Smooth muscle cell (in vitro differentiated cells): ENCODE measurements around the gene EDIL3. TPM values are rescaled to one million over a fixed set of nuclear protein-coding genes. Genes with fewer than 3 reads are reported as not detected.

Source experiments
- DNase-seq: peaks from one replicate; lab custom pipeline; 2025; ENCODE audit not compliant: unreplicated experiment; lab: John Stamatoyannopoulos, UW
- H2AFZ ChIP-seq: fragments of 200-600 bp; sonication (generic); 2 replicates; pipeline ENCODE4 v1.6.0; 2016; ENCODE audit warnings: antibody characterized with exemption, low read depth, mild to moderate bottlenecking
- H3F3A ChIP-seq: fragments of 200-600 bp; sonication (generic); 2 replicates; pipeline ENCODE4 v1.6.0; 2017; ENCODE audit warnings: antibody characterized with exemption, low read depth
- H3K27ac ChIP-seq: fragments of 200-600 bp; sonication (generic); 2 replicates; pipeline ENCODE4 v1.5.1; 2016; ENCODE audit warnings: low read depth, mild to moderate bottlenecking
- H3K27me3 ChIP-seq: fragments of 200-600 bp; sonication (generic); 2 replicates; pipeline ENCODE4 v1.6.1; 2016; ENCODE audit warnings: low read depth, mild to moderate bottlenecking
- H3K36me3 ChIP-seq: fragments of 200-600 bp; sonication (generic); 2 replicates; pipeline ENCODE4 v1.5.1; 2016; ENCODE audit warnings: low read depth
- H3K4me1 ChIP-seq: fragments of 200-600 bp; sonication (generic); 2 replicates; pipeline ENCODE4 v1.5.1; 2016; ENCODE audit warnings: low read depth
- H3K4me2 ChIP-seq: fragments of 200-600 bp; sonication (generic); 2 replicates; pipeline ENCODE4 v1.6.0; 2016; ENCODE audit warnings: mild to moderate bottlenecking
- H3K4me3 ChIP-seq: fragments of 200-600 bp; sonication (generic); 2 replicates; pipeline ENCODE4 v1.5.1; 2016; ENCODE audit warnings: mild to moderate bottlenecking
- H3K79me2 ChIP-seq: fragments of 200-600 bp; sonication (generic); 2 replicates; pipeline ENCODE4 v1.6.0; 2016; ENCODE audit warnings: low read depth, mild to moderate bottlenecking
- H3K9ac ChIP-seq: fragments of 200-600 bp; sonication (generic); 2 replicates; pipeline ENCODE4 v1.6.0; 2016; ENCODE audit warnings: low read depth
- H3K9me3 ChIP-seq: fragments of 200-600 bp; sonication (generic); replicated peaks from 2 replicates; pipeline ENCODE4 v1.5.1; 2016; ENCODE audit warnings: low read depth
- H4K20me1 ChIP-seq: fragments of 200-600 bp; sonication (generic); 2 replicates; pipeline ENCODE4 v1.6.0; 2016; ENCODE audit warnings: low read depth
- WGBS: methylation state at CpG from one replicate; pipeline ENCODE4 v1.1.7; 2016; ENCODE audit warnings: low lambda C conversion rate; 5-methylcytosine and 5-hydroxymethylcytosine counted together
- polyA plus RNA-seq: library from polyadenylated mRNA; unstranded; fragments of >200 nt; fragmentation: Nextera tagmentation; extraction: Ambion mirVana; gene quantifications from 2 replicates; pipeline ENCODE4 v1.2.1, GENCODE V29; 2016
- total RNA-seq: library from RNA; depleted of rRNA; stranded (reverse); fragments of >200 nt; gene quantifications from 2 replicates; pipeline ENCODE4 v1.2.3, GENCODE V29; 2014
- TF ChIP-seq, protein P1 (sequence below): fragments of 200-600 bp; sonication (generic); IDR thresholded peaks from 2 replicates; pipeline ENCODE4 v1.5.1; 2017; ENCODE audit warnings: borderline replicate concordance, mild to moderate bottlenecking, antibody characterized with exemption; ENCODE audit not compliant: insufficient read depth, poor library complexity, severe bottlenecking

EDIL3 gene
- total and polyA plus RNA-seq, 2 experiments from 2014 or later: 98.4 to 119 TPM

DNA sequence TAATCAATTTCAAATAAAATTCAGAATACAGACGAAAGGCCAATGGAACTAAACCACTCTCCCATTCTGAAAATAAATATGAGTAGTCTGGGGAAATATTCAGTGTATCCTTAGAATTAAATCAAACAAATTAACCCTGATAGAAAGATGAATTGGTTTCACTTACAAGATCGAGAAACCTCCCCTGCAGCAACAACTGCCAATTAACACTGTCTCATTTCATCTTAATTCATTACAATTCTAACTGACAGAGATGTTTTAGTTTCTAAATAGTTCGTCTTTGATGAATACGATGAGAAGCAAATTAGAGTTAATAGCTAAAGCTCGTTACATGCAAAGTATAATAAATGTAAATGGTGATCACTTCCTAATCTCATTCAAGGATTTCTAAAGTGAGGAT lies 247.1 kb downstream of the EDIL3 start:
- H3K4me2 ChIP-seq: no peak overlapping the region
- no peaks in the 10 kb centered on the region for H3K9me3 ChIP-seq
- H3K4me1 ChIP-seq: no peaks in the 10 kb centered on the region
- H3K79me2 ChIP-seq: no peaks in the 10 kb centered on the region
- TF ChIP-seq, protein P1, sequence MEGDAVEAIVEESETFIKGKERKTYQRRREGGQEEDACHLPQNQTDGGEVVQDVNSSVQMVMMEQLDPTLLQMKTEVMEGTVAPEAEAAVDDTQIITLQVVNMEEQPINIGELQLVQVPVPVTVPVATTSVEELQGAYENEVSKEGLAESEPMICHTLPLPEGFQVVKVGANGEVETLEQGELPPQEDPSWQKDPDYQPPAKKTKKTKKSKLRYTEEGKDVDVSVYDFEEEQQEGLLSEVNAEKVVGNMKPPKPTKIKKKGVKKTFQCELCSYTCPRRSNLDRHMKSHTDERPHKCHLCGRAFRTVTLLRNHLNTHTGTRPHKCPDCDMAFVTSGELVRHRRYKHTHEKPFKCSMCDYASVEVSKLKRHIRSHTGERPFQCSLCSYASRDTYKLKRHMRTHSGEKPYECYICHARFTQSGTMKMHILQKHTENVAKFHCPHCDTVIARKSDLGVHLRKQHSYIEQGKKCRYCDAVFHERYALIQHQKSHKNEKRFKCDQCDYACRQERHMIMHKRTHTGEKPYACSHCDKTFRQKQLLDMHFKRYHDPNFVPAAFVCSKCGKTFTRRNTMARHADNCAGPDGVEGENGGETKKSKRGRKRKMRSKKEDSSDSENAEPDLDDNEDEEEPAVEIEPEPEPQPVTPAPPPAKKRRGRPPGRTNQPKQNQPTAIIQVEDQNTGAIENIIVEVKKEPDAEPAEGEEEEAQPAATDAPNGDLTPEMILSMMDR: no peak
- no peaks in the 10 kb centered on the region for H3F3A ChIP-seq
- no peak overlapping the region for H3K4me3 ChIP-seq
- H3K9ac ChIP-seq: no peak overlapping the region
- H3K27ac ChIP-seq: no peak overlapping the region
- H4K20me1 ChIP-seq: no peaks in the 10 kb centered on the region
- H2AFZ ChIP-seq: no peak overlapping the region
- 93% methylated on average over 5 of the region's 5 CpGs for WGBS
- no peaks in the 10 kb centered on the region for H3K27me3 ChIP-seq
- no peak for DNase-seq
- H3K36me3 ChIP-seq: no peaks in the 10 kb centered on the region

DNA sequence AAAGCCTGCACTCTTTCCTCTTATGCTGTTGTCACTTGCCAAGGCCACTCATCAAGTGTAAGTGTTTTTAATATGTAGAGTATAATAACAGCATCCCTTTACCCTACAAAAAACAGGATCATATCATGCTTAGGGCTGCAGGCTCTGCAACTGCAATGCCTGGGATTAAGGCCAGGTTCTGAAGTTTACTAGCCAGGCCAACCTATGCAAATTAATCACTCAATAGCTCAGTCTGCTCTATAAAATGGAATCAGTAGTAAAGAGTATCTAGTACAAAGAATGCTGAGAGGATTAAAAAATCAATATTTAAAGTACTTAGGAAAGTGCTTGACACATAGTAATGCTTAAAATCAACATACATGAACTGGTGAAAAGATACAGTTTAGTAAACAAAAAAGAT lies 253.3 kb downstream of the EDIL3 start:
- Histone ChIP-seq H3K27ac (no peak overlapping the region), H3K36me3 (no peaks in the 10 kb centered on the region), H3K4me1 (no peaks in the 10 kb centered on the region), H4K20me1 (no peaks in the 10 kb centered on the region), H3F3A (no peaks in the 10 kb centered on the region), H2AFZ (no peak overlapping the region), H3K4me2 (no peak overlapping the region), H3K9me3 (no peaks in the 10 kb centered on the region), H3K79me2 (no peaks in the 10 kb centered on the region), H3K4me3 (no peak overlapping the region), H3K9ac (no peak overlapping the region), H3K27me3 (no peaks in the 10 kb centered on the region)
- no peak for DNase-seq
- TF ChIP-seq, protein P1: no peak

DNA sequence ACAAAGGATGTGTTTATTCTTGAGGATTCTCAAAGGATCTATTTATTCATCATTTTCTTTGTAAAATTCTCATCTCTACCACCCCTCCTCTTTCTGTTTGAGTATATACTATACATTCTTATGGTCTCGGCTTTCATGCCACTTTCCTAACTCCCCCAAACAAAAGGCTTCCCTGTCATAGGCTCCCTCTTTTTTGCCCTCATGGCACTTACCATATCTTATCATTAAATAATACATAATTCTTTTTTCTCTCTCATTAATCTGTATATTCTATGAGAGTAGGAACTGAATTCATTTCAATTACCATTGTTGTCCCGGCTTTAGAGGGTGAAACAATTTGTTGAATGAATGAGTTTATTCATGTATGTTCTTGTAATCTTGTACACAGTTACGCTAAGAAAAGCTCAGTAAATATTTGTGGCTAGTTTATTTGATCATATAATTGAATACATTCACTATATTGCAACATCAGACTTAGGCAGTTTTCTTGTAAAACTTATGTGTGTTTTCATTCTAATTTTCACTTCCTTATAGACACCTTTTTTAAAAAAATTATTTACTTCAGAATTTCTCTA lies 254.6 kb downstream of the EDIL3 start:
- Histone ChIP-seq H3K36me3 (no peaks in the 10 kb centered on the region), H3K27me3 (no peaks in the 10 kb centered on the region), H3K9me3 (no peaks in the 10 kb centered on the region), H2AFZ (no peak overlapping the region), H3K27ac (no peak overlapping the region), H3F3A (no peaks in the 10 kb centered on the region), H4K20me1 (no peaks in the 10 kb centered on the region), H3K4me2 (peak overlapping the region; percentile 23), H3K4me3 (no peak overlapping the region), H3K9ac (no peak overlapping the region), H3K79me2 (no peaks in the 10 kb centered on the region), H3K4me1 (no peaks in the 10 kb centered on the region)
- WGBS: 57% methylated on average over 3 of the region's 3 CpGs
- DNase-seq: no peak
- TF ChIP-seq, protein P1: no peak

DNA sequence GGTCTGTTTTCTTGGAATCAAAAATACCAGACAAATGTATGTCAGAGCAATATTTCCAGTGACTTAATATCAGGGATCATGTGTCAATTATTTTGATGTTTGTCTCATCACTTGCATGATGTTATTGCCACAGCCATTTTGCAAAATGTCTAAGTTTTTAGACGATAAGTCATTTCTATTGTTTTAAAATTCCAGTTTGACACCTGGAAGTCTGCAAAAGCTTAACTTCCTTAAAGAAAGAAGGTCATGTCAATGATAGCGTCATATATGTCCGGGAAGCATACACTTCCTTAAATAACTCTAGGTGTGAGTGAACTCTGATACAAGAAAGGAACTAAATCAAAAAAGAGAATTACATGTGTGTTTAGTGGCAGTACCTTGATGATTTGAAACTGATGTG lies 259.5 kb downstream of the EDIL3 start:
- H3K4me3 ChIP-seq: no peak overlapping the region
- DNase-seq: no peak
- 98% methylated on average over 3 of the region's 3 CpGs for WGBS
- H2AFZ ChIP-seq: no peak overlapping the region
- H3K9ac ChIP-seq: no peak overlapping the region
- no peak overlapping the region for H3K27ac ChIP-seq
- H3K36me3 ChIP-seq: no peaks in the 10 kb centered on the region
- no peaks in the 10 kb centered on the region for H4K20me1 ChIP-seq
- H3K4me2 ChIP-seq: no peak overlapping the region
- H3F3A ChIP-seq: no peaks in the 10 kb centered on the region
- no peaks in the 10 kb centered on the region for H3K4me1 ChIP-seq
- TF ChIP-seq, protein P1: no peak
- peaks cover under 1% of the 10 kb centered on the region for H3K79me2 ChIP-seq
- no peaks in the 10 kb centered on the region for H3K27me3 ChIP-seq
- H3K9me3 ChIP-seq: no peaks in the 10 kb centered on the region
